ENCODE data around the gene METTL9.
"Not testable (repeated sequence)": the region's sequence is repeated elsewhere in the genome, so short reads cannot be mapped to it uniquely, and the experiment has no call there.

The METTL9 gene

GRCh38 chr16:21611198-21611555 is 11.8 kb downstream of the METTL9 start:
- DNase-seq = no peak

GRCh38 chr16:21611556-21612384 is 12.4 kb downstream of the METTL9 start:
- no peak for DNase-seq

GRCh38 chr16:21613361-21613760 is 14.0 kb downstream of the METTL9 start:
- DNase-seq = no peak

GRCh38 chr16:21613781-21614180 is 14.4 kb downstream of the METTL9 start:
- DNase-seq = no peak

GRCh38 chr16:21614896-21615295 is 15.5 kb downstream of the METTL9 start:
- DNase-seq = no peak

GRCh38 chr16:21617607-21618006 is 18.2 kb downstream of the METTL9 start:
- DNase-seq = no peak

- no peak for DNase-seq
Observed at GRCh38 chr16:21618281-21618680, 18.9 kb downstream of the METTL9 start.

- DNase-seq = no peak
Observed at GRCh38 chr16:21619765-21620425, 20.5 kb downstream of the METTL9 start.

- DNase-seq = no peak
Observed at GRCh38 chr16:21620592-21620991, 21.2 kb downstream of the METTL9 start.

- DNase-seq = no peak
Observed at GRCh38 chr16:21622545-21622944, 23.2 kb downstream of the METTL9 start.

GRCh38 chr16:21625026-21625425 is 25.6 kb downstream of the METTL9 start:
- DNase-seq = no peak

GRCh38 chr16:21626659-21627277 is 27.4 kb downstream of the METTL9 start:
- DNase-seq = no peak

- DNase-seq = no peak
Observed at GRCh38 chr16:21628121-21628726, 28.8 kb downstream of the METTL9 start.

- no peak for DNase-seq
Observed at GRCh38 chr16:21628772-21629171, 29.4 kb downstream of the METTL9 start.

GRCh38 chr16:21629616-21630539 is 30.5 kb downstream of the METTL9 start:
- DNase-seq = not testable (repeated sequence)

- not testable (repeated sequence) for DNase-seq
Observed at GRCh38 chr16:21630866-21631265, 31.5 kb downstream of the METTL9 start.

GRCh38 chr16:21631376-21631775 is 32.0 kb downstream of the METTL9 start:
- not testable (repeated sequence) for DNase-seq

- not testable (repeated sequence) for DNase-seq
Observed at GRCh38 chr16:21631951-21632575, 32.7 kb downstream of the METTL9 start.

GRCh38 chr16:21634216-21634615 is 34.8 kb downstream of the METTL9 start:
- no peak for DNase-seq

GRCh38 chr16:21635694-21636093 is 36.3 kb downstream of the METTL9 start:
- not testable (repeated sequence) for DNase-seq

GRCh38 chr16:21637032-21637968 is 37.9 kb downstream of the METTL9 start:
- no peak for DNase-seq
